ENCODE measurements around the gene MYCBP2. TPM values are rescaled to one million over a fixed set of nuclear protein-coding genes. Genes with fewer than 3 reads are reported as not detected.
"Not testable (repeated sequence)": the region's sequence is repeated elsewhere in the genome, so short reads cannot be mapped to it uniquely, and the experiment has no call there.

The MYCBP2 gene
- total RNA-seq, 1 donor from 2014 or later, result 233 TPM

DNA sequence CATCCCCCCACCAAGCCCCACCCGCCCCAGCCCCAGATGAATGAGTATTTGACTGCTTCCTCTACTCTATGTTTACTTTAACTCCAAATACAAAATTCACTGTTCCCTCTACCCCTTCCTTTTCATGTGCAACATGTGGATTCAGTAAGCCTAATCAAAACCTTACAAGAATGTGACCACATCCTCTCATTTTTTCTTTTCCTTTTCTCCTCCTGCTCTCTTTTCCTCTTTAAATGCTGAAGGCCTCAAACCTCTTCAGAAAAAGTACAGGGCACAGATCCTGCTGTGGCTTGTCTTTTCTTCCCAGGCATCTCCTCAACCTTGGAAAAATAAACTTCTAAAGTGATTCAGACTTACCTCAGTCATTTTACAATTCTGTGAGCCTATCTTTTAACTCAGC, 119.0 kb downstream of the MYCBP2 start:
- TF ChIP-seq, protein P1, sequence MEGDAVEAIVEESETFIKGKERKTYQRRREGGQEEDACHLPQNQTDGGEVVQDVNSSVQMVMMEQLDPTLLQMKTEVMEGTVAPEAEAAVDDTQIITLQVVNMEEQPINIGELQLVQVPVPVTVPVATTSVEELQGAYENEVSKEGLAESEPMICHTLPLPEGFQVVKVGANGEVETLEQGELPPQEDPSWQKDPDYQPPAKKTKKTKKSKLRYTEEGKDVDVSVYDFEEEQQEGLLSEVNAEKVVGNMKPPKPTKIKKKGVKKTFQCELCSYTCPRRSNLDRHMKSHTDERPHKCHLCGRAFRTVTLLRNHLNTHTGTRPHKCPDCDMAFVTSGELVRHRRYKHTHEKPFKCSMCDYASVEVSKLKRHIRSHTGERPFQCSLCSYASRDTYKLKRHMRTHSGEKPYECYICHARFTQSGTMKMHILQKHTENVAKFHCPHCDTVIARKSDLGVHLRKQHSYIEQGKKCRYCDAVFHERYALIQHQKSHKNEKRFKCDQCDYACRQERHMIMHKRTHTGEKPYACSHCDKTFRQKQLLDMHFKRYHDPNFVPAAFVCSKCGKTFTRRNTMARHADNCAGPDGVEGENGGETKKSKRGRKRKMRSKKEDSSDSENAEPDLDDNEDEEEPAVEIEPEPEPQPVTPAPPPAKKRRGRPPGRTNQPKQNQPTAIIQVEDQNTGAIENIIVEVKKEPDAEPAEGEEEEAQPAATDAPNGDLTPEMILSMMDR (IDR thresholded peaks at IDR 0.05; ENCODE audit: partially characterized antibody, unreplicated experiment), result no peak
- Mint-ChIP-seq H3K27me3 (ENCODE audit: unreplicated experiment) (no peaks in the 10 kb centered on the region), H3K4me1 (ENCODE audit: low read depth, unreplicated experiment) (no peaks in the 10 kb centered on the region), H3K27ac (ENCODE audit: unreplicated experiment) (peak overlapping the region; percentile 78), H3K4me3 (ENCODE audit: unreplicated experiment) (no peak overlapping the region), H3K9me3 (ENCODE audit: unreplicated experiment) (peaks cover 1% of the 10 kb centered on the region), H3K36me3 (ENCODE audit: unreplicated experiment) (peaks cover 5% of the 10 kb centered on the region)
- DNase-seq, result no peak

DNA sequence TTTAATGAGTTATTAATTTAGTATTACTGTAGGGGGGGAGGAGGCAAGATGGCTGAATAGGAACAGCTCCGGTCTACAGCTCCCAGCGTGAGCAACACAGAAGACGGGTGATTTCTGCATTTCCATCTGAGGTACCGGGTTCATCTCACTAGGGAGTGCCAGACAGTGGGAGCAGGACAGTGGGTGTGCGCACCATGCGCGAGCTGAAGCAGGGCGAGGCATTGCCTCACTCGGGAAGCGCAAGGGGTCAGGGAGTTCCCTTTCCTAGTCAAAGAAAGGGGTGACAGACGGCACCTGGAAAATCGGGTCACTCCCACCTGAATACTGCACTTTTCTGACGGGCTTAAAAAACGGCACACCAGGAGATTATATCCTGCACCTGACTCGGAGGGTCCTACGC, 127.9 kb downstream of the MYCBP2 start:
- H3K4me1 Mint-ChIP-seq (ENCODE audit: low read depth, unreplicated experiment); H3K9me3 Mint-ChIP-seq (ENCODE audit: unreplicated experiment); DNase-seq; H3K27ac Mint-ChIP-seq (ENCODE audit: unreplicated experiment); H3K36me3 Mint-ChIP-seq (ENCODE audit: unreplicated experiment); H3K4me3 Mint-ChIP-seq (ENCODE audit: unreplicated experiment); H3K27me3 Mint-ChIP-seq (ENCODE audit: unreplicated experiment): not testable (repeated sequence)

DNA sequence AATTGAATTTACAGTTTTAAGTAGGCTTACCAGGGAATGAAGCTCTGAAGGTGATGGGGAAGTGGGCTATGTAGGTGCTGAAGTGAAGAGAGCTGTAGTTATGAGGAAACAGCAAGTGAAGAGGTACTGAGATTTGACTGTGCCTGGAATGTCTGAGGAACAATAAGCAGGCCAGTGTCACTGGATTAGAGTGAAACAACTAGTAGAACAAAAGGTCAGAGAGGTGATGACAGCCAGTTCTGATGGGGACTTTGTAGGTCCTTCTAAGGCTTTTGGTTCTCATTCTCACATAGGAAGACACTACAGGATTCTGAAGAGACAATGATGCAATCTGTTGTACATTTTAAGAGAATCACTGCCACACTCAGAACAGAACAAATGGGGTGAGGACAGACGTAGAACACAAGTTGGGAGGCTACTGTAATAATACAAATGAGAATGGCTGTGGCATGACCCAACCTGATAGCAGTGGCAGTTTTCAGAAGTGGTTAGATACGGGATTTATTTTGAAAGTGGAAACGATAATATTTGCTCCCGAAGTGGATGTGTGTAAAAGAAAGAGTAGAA, 130.8 kb downstream of the MYCBP2 start:
- DNase-seq, result no peak
- TF ChIP-seq, protein P1 (IDR thresholded peaks at IDR 0.05; ENCODE audit: partially characterized antibody, unreplicated experiment), result no peak
- Mint-ChIP-seq H3K4me3 (ENCODE audit: unreplicated experiment) (no peak overlapping the region), H3K27me3 (ENCODE audit: unreplicated experiment) (no peaks in the 10 kb centered on the region), H3K4me1 (ENCODE audit: low read depth, unreplicated experiment) (no peaks in the 10 kb centered on the region), H3K36me3 (ENCODE audit: unreplicated experiment) (peaks cover 5% of the 10 kb centered on the region), H3K27ac (ENCODE audit: unreplicated experiment) (no peak overlapping the region), H3K9me3 (ENCODE audit: unreplicated experiment) (peaks cover 3% of the 10 kb centered on the region)

DNA sequence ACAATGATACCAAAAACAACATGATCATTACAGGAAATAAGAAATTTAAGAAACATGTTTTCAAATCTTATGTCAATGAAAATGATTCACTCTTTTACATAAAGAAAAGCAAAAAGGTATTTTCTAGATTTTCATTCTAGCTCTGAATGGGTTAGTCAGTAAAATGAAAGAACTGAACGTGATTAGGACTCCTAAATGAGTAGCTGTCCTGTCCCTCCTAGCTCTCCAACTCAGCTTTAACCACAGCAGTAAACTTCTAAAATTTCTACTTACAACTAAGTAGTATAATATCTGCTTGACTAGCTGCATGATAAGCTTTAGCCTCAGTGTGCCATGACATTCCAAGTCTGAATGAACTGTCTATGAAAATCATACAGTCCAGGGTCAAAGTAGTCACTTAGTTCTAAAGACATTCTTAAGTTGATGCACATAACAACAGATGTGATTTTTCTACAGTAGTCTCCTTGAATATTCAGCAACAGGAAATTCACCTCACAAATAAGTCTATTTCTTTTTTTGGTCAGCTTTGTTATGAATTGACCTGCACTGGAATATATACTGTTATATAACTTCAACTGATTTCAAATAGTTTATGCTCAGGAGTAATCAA, 136.4 kb downstream of the MYCBP2 start:
- no peaks in the 10 kb centered on the region for H3K27me3 Mint-ChIP-seq (ENCODE audit: unreplicated experiment)
- no peaks in the 10 kb centered on the region for H3K9me3 Mint-ChIP-seq (ENCODE audit: unreplicated experiment)
- no peak overlapping the region for H3K27ac Mint-ChIP-seq (ENCODE audit: unreplicated experiment)
- no peaks in the 10 kb centered on the region for H3K4me1 Mint-ChIP-seq (ENCODE audit: low read depth, unreplicated experiment)
- DNase-seq, result no peak
- peaks cover 5% of the 10 kb centered on the region for H3K36me3 Mint-ChIP-seq (ENCODE audit: unreplicated experiment)
- H3K4me3 Mint-ChIP-seq (ENCODE audit: unreplicated experiment), result no peak overlapping the region
- TF ChIP-seq, protein P1 (IDR thresholded peaks at IDR 0.05; ENCODE audit: partially characterized antibody, unreplicated experiment), result no peak

DNA sequence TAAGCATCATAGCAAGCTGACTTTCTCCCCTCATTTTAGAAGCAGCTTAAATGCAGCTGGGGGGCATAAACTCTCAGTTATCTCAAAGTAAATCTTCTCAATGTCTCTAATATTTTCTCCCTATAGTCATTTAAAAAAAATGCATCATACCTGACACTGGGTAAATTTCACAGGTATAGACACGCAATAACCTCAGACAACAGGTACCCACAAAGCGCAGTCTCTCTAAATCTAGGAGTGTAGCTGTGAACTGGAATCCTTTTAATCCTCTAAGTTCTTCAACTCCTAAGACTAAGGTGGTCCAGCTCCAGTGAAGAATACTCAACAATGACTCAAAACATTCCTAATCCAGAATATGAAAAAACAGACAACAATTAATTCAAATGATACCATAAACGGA, 141.2 kb downstream of the MYCBP2 start:
- no peak for DNase-seq
- H3K4me1 Mint-ChIP-seq (ENCODE audit: low read depth, unreplicated experiment), result no peaks in the 10 kb centered on the region
- no peaks in the 10 kb centered on the region for H3K27me3 Mint-ChIP-seq (ENCODE audit: unreplicated experiment)
- H3K27ac Mint-ChIP-seq (ENCODE audit: unreplicated experiment), result no peak overlapping the region
- H3K36me3 Mint-ChIP-seq (ENCODE audit: unreplicated experiment), result peaks cover 5% of the 10 kb centered on the region
- peaks cover 1% of the 10 kb centered on the region for H3K9me3 Mint-ChIP-seq (ENCODE audit: unreplicated experiment)
- TF ChIP-seq, protein P1 (IDR thresholded peaks at IDR 0.05; ENCODE audit: partially characterized antibody, unreplicated experiment), result no peak
- H3K4me3 Mint-ChIP-seq (ENCODE audit: unreplicated experiment), result no peak overlapping the region
